ENCODE results near the gene CPA1. TPM values are rescaled to one million over a fixed set of nuclear protein-coding genes. Genes with fewer than 3 reads are reported as not detected.

CPA1 gene
- total and polyA plus RNA-seq, 2 of the 4 experiments (the other 2 are of a cell fraction) = not detected

DNA sequence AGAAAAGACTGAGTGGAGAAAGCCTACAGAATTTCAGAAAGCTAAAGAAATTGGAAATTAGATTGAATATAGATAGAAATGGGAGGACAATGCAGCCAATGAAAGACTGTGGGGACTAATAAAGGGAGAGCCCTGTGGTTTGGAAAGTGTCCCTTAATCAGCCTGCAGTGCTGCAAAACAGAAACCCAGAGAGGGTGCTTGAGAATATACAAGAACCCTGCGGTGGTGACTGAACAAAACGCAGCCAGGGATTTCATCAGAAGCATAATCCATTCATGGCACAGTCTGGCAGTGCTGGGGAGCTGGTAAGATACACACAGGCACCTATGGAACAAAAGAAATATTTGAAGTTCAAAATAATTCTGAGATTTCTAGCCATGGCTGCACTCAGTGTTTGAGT is 41.4 kb downstream of the CPA1 start:
- H3K9me3 ChIP-seq (ENCODE audit: control insufficient read depth, insufficient read depth, low read length) = no peaks in the 10 kb centered on the region
- TF ChIP-seq BHLHE40 (IDR thresholded peaks at IDR 0.05; ENCODE audit: low read depth, low read length) = no peak
- no peak for TF ChIP-seq NFE2L2 (IDR thresholded peaks at IDR 0.05; ENCODE audit: low read depth, low read length)
- TF ChIP-seq CEBPB (IDR thresholded peaks at IDR 0.05; ENCODE audit: low read depth, low read length) = no peak
- no peak for TF ChIP-seq CHD1 (IDR thresholded peaks at IDR 0.05; ENCODE audit: low read depth, low read length)
- TF ChIP-seq RCOR1 (IDR thresholded peaks at IDR 0.05; ENCODE audit: insufficient replicate concordance, low read length) = no peak
- TF ChIP-seq MAFK (IDR thresholded peaks at IDR 0.05; ENCODE audit: low read depth, low read length) = no peak
- no peak for TF ChIP-seq RFX5 (IDR thresholded peaks at IDR 0.05; ENCODE audit: low read depth, low read length)
- H2BK15ac ChIP-seq (ENCODE audit: low read depth, low read length) = no peak overlapping the region
- H4K91ac ChIP-seq (ENCODE audit: insufficient read depth, low read depth, low read length) = no peak overlapping the region
- H2AK9ac ChIP-seq (replicated peaks; ENCODE audit: low read depth, low read length, poor library complexity) = no peak overlapping the region
- no peak overlapping the region for H2BK5ac ChIP-seq (ENCODE audit: low read depth, low read length, poor library complexity, severe bottlenecking)
- no peak overlapping the region for H2BK20ac ChIP-seq (ENCODE audit: low read depth, low read length)
- DNase-seq (peak; percentile 37), ATAC-seq (ENCODE audit: low read depth) (peak; percentile 61)
- H3K9me1 ChIP-seq (ENCODE audit: insufficient read depth, low read length) = peaks cover 6% of the 10 kb centered on the region; the same call in 1 of the 2 replicates
- peak overlapping the region; percentile 14; the same call in 1 of the 2 replicates for H3K4me2 ChIP-seq (ENCODE audit: low read depth, low read length)
- H3K56ac ChIP-seq (ENCODE audit: extremely low read depth, insufficient read depth, low read length) = no peak overlapping the region
- no peak overlapping the region; the same call in 1 of the 2 replicates for H3K18ac ChIP-seq (ENCODE audit: low read depth, low read length)
- H2BK120ac ChIP-seq (ENCODE audit: low read depth, low read length) = no peak overlapping the region
- H4K20me1 ChIP-seq (ENCODE audit: insufficient read depth, low read length) = no peaks in the 10 kb centered on the region
- H3K79me1 ChIP-seq (ENCODE audit: low read depth in 1 of 2, low read length in 2 of 2) = peaks cover 5 to 18% of the 10 kb centered on the region in 2 experiments; a peak in 3 of 4 replicates
- H4K5ac ChIP-seq (ENCODE audit: low read depth, low read length) = no peak overlapping the region
- H3K27ac ChIP-seq (ENCODE audit: insufficient read depth, low read length) = no peak overlapping the region
- no CpG with 5 or more reads among the region's 2 CpGs for WGBS, 2 experiments (ENCODE audit: extremely low coverage in 2 of 2, insufficient read length in 1 of 2)
- H3K4me3 ChIP-seq (ENCODE audit: insufficient read depth, low read depth, low read length) = no peak overlapping the region
- ChIA-PET POLR2A (ENCODE audit: unreplicated experiment) (no interaction called here), CTCF (no interaction called here)
- H3K23ac ChIP-seq (ENCODE audit: low read depth, low read length) = no peak overlapping the region
- in situ Hi-C loops (cut with MboI; ENCODE audit: low sequenced_read_pairs) (no loop called here), intact Hi-C loops (cut with micrococcal nuclease) (no loop called here), dilution Hi-C loops (cut with HindIII; ENCODE audit: low sequenced_read_pairs, unreplicated experiment) (no loop called here)
- no TSS peak for BruUV-seq (replicated peaks)
- no peak overlapping the region for H2AFZ ChIP-seq (replicated peaks; ENCODE audit: low read length, poor library complexity)
- H3K27me3 ChIP-seq (ENCODE audit: control insufficient read depth, insufficient read depth, low read length) = no peaks in the 10 kb centered on the region
- no peak overlapping the region for H3K14ac ChIP-seq (replicated peaks; ENCODE audit: low read depth, low read length)
- 0 out of 2 replicates have a peak overlapping the region, but pooled peaks have one; percentile 6 for H3K9ac ChIP-seq (ENCODE audit: low read depth, low read length)
- no peak overlapping the region for H2AK5ac ChIP-seq (ENCODE audit: low read depth, low read length)
- no peak overlapping the region for H3K4ac ChIP-seq (ENCODE audit: low read depth, low read length)
- peak overlapping the region in 1 of 2 experiments; percentile 31; a peak in 1 of 4 replicates for H4K8ac ChIP-seq (ENCODE audit: low read depth in 2 of 2, low read length in 2 of 2)
- peaks cover 2% of the 10 kb centered on the region; the same call in 1 of the 2 replicates for H3K4me1 ChIP-seq (ENCODE audit: control insufficient read depth, insufficient read depth, low read length)
- H3K36me3 ChIP-seq (ENCODE audit: control insufficient read depth, insufficient read depth, low read length) = no peaks in the 10 kb centered on the region

All from IMR-90 (cell line).